Measurements from ENCODE around the gene RNASE13. TPM values are rescaled to one million over a fixed set of nuclear protein-coding genes. Genes with fewer than 3 reads are reported as not detected.

The RNASE13 gene
- total RNA-seq, 1 experiment from 2014 or later = not detected

- TF ChIP-seq CTCF (IDR thresholded peaks at IDR 0.05; ENCODE audit: unreplicated experiment) = no peak
- Mint-ChIP-seq H3K27me3 (ENCODE audit: unreplicated experiment) (peaks cover 30% of the 10 kb centered on the region), H3K4me3 (ENCODE audit: low read depth, unreplicated experiment) (no peak overlapping the region), H3K27ac (ENCODE audit: unreplicated experiment) (no peak overlapping the region), H3K4me1 (ENCODE audit: low read depth, unreplicated experiment) (peaks cover 8% of the 10 kb centered on the region), H3K9me3 (ENCODE audit: low read depth, unreplicated experiment) (no peaks in the 10 kb centered on the region), H3K36me3 (ENCODE audit: insufficient read depth, unreplicated experiment) (peaks cover 3% of the 10 kb centered on the region)
- BruUV-seq (replicated peaks) = no TSS peak
- intact Hi-C loops (cut with micrococcal nuclease; ENCODE audit: unreplicated experiment) = no loop called here
- CTCF ChIA-PET = no interaction called here
- DNase-seq = no peak
Observed at GRCh38 chr14:21019366-21019765, 15.2 kb downstream of the RNASE13 start.

GRCh38 chr14:21018781-21019180 lies 15.8 kb downstream of the RNASE13 start:
- Mint-ChIP-seq H3K27me3 (ENCODE audit: unreplicated experiment) (peaks cover 30% of the 10 kb centered on the region), H3K9me3 (ENCODE audit: low read depth, unreplicated experiment) (no peaks in the 10 kb centered on the region), H3K36me3 (ENCODE audit: insufficient read depth, unreplicated experiment) (no peaks in the 10 kb centered on the region), H3K4me1 (ENCODE audit: low read depth, unreplicated experiment) (peaks cover 8% of the 10 kb centered on the region), H3K4me3 (ENCODE audit: low read depth, unreplicated experiment) (no peak overlapping the region), H3K27ac (ENCODE audit: unreplicated experiment) (no peak overlapping the region)
- CTCF ChIA-PET = no interaction called here
- TF ChIP-seq CTCF (IDR thresholded peaks at IDR 0.05; ENCODE audit: unreplicated experiment) = no peak
- intact Hi-C loops (cut with micrococcal nuclease; ENCODE audit: unreplicated experiment) = no loop called here
- BruUV-seq (replicated peaks) = no TSS peak
- DNase-seq = no peak

GRCh38 chr14:21018286-21018685 lies 16.3 kb downstream of the RNASE13 start:
- H3K4me3 Mint-ChIP-seq (ENCODE audit: low read depth, unreplicated experiment) = no peak overlapping the region
- peaks cover 30% of the 10 kb centered on the region for H3K27me3 Mint-ChIP-seq (ENCODE audit: unreplicated experiment)
- TF ChIP-seq CTCF (IDR thresholded peaks at IDR 0.05; ENCODE audit: unreplicated experiment) = no peak
- no TSS peak for BruUV-seq (replicated peaks)
- H3K36me3 Mint-ChIP-seq (ENCODE audit: insufficient read depth, unreplicated experiment) = no peaks in the 10 kb centered on the region
- DNase-seq = no peak
- H3K9me3 Mint-ChIP-seq (ENCODE audit: low read depth, unreplicated experiment) = no peaks in the 10 kb centered on the region
- intact Hi-C loops (cut with micrococcal nuclease; ENCODE audit: unreplicated experiment) = no loop called here
- no peak overlapping the region for H3K27ac Mint-ChIP-seq (ENCODE audit: unreplicated experiment)
- CTCF ChIA-PET = interaction anchor here (0.6 to 0.7 kb wide), 2 partner anchors 22 to 93 kb away, joined by 3 read pairs; no protein-coding TSS in a partner anchor
- peaks cover 8% of the 10 kb centered on the region for H3K4me1 Mint-ChIP-seq (ENCODE audit: low read depth, unreplicated experiment)

GRCh38 chr14:21017528-21018245 lies 16.9 kb downstream of the RNASE13 start:
- no peak for DNase-seq
- H3K27me3 Mint-ChIP-seq (ENCODE audit: unreplicated experiment) = peaks cover 30% of the 10 kb centered on the region
- CTCF ChIA-PET = interaction anchor here (0.6 to 0.7 kb wide), 2 partner anchors 23 to 94 kb away, joined by 3 read pairs; no protein-coding TSS in a partner anchor
- peaks cover 8% of the 10 kb centered on the region for H3K4me1 Mint-ChIP-seq (ENCODE audit: low read depth, unreplicated experiment)
- TF ChIP-seq CTCF (IDR thresholded peaks at IDR 0.05; ENCODE audit: unreplicated experiment) = no peak
- H3K36me3 Mint-ChIP-seq (ENCODE audit: insufficient read depth, unreplicated experiment) = no peaks in the 10 kb centered on the region
- intact Hi-C loops (cut with micrococcal nuclease; ENCODE audit: unreplicated experiment) = no loop called here
- H3K27ac Mint-ChIP-seq (ENCODE audit: unreplicated experiment) = no peak overlapping the region
- no TSS peak for BruUV-seq (replicated peaks)
- no peaks in the 10 kb centered on the region for H3K9me3 Mint-ChIP-seq (ENCODE audit: low read depth, unreplicated experiment)
- no peak overlapping the region for H3K4me3 Mint-ChIP-seq (ENCODE audit: low read depth, unreplicated experiment)
